PFSK-1 (cell line): ENCODE measurements around the gene PVR.

Experiments used
- POLR2AphosphoS5 ChIP-seq: IDR thresholded peaks from 2 replicates; pipeline ENCODE4 v1.6.1; 2012; ENCODE audit warnings: low read depth, mild to moderate bottlenecking, control low read depth, low read length, moderate library complexity
- SIN3A ChIP-seq: IDR thresholded peaks from 2 replicates; pipeline ENCODE4 v1.6.1; 2012; ENCODE audit warnings: mild to moderate bottlenecking, low read length, moderate library complexity, borderline replicate concordance; ENCODE audit not compliant: insufficient read depth
- TF ChIP-seq, protein P1 (sequence below), 2 experiments: IDR thresholded peaks; 2 replicates each; pipeline versions ENCODE4 v1.6.1 to v1.8.0; 2011 to 2012; ENCODE audit warnings: low read depth in 2 of 2, low read length in 2 of 2, control low read depth in 1 of 2, inconsistent platforms in 1 of 2, mild to moderate bottlenecking in 1 of 2, moderate library complexity in 1 of 2; ENCODE audit not compliant: insufficient read depth in 1 of 2

DNA sequence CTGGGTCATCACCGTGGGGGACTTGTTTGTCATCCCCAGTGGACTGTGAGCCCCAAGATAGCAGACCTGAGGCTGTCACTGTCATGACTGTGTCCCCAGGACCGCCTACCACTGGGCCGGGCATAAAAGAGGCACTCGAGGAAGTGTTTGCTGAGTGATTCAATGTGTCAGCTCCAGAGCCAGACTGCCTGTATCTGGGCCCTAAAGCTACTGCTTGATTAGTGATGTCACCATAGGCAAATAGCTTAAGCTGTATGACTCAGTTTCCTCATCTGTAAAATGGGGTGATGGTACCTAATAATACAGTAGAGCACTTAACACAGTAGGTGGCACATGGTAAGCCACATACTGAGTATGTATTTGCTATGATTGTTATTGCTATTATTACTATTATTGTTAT, 16.4 kb downstream of the PVR start:
- no peak for TF ChIP-seq POLR2AphosphoS5
- TF ChIP-seq SIN3A = no peak
- TF ChIP-seq, protein P1, sequence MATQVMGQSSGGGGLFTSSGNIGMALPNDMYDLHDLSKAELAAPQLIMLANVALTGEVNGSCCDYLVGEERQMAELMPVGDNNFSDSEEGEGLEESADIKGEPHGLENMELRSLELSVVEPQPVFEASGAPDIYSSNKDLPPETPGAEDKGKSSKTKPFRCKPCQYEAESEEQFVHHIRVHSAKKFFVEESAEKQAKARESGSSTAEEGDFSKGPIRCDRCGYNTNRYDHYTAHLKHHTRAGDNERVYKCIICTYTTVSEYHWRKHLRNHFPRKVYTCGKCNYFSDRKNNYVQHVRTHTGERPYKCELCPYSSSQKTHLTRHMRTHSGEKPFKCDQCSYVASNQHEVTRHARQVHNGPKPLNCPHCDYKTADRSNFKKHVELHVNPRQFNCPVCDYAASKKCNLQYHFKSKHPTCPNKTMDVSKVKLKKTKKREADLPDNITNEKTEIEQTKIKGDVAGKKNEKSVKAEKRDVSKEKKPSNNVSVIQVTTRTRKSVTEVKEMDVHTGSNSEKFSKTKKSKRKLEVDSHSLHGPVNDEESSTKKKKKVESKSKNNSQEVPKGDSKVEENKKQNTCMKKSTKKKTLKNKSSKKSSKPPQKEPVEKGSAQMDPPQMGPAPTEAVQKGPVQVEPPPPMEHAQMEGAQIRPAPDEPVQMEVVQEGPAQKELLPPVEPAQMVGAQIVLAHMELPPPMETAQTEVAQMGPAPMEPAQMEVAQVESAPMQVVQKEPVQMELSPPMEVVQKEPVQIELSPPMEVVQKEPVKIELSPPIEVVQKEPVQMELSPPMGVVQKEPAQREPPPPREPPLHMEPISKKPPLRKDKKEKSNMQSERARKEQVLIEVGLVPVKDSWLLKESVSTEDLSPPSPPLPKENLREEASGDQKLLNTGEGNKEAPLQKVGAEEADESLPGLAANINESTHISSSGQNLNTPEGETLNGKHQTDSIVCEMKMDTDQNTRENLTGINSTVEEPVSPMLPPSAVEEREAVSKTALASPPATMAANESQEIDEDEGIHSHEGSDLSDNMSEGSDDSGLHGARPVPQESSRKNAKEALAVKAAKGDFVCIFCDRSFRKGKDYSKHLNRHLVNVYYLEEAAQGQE (IDR thresholded peaks at IDR 0.05; ENCODE audit: insufficient read depth in 1 of 2, low read depth in 2 of 2, low read length in 2 of 2) = no peak
